Smooth muscle cell (in vitro differentiated cells): ENCODE results near the gene ARID1B. TPM values are rescaled to one million over a fixed set of nuclear protein-coding genes. Genes with fewer than 3 reads are reported as not detected.

Experiments used
- DNase-seq: peaks from one replicate; lab custom pipeline; 2025; ENCODE audit not compliant: unreplicated experiment; lab: John Stamatoyannopoulos, UW
- H2AFZ ChIP-seq: fragments of 200-600 bp; sonication (generic); 2 replicates; pipeline ENCODE4 v1.6.0; 2016; ENCODE audit warnings: antibody characterized with exemption, low read depth, mild to moderate bottlenecking
- H3F3A ChIP-seq: fragments of 200-600 bp; sonication (generic); 2 replicates; pipeline ENCODE4 v1.6.0; 2017; ENCODE audit warnings: antibody characterized with exemption, low read depth
- H3K27ac ChIP-seq: fragments of 200-600 bp; sonication (generic); 2 replicates; pipeline ENCODE4 v1.5.1; 2016; ENCODE audit warnings: low read depth, mild to moderate bottlenecking
- H3K27me3 ChIP-seq: fragments of 200-600 bp; sonication (generic); 2 replicates; pipeline ENCODE4 v1.6.1; 2016; ENCODE audit warnings: low read depth, mild to moderate bottlenecking
- H3K36me3 ChIP-seq: fragments of 200-600 bp; sonication (generic); 2 replicates; pipeline ENCODE4 v1.5.1; 2016; ENCODE audit warnings: low read depth
- H3K4me1 ChIP-seq: fragments of 200-600 bp; sonication (generic); 2 replicates; pipeline ENCODE4 v1.5.1; 2016; ENCODE audit warnings: low read depth
- H3K4me2 ChIP-seq: fragments of 200-600 bp; sonication (generic); 2 replicates; pipeline ENCODE4 v1.6.0; 2016; ENCODE audit warnings: mild to moderate bottlenecking
- H3K4me3 ChIP-seq: fragments of 200-600 bp; sonication (generic); 2 replicates; pipeline ENCODE4 v1.5.1; 2016; ENCODE audit warnings: mild to moderate bottlenecking
- H3K79me2 ChIP-seq: fragments of 200-600 bp; sonication (generic); 2 replicates; pipeline ENCODE4 v1.6.0; 2016; ENCODE audit warnings: low read depth, mild to moderate bottlenecking
- H3K9ac ChIP-seq: fragments of 200-600 bp; sonication (generic); 2 replicates; pipeline ENCODE4 v1.6.0; 2016; ENCODE audit warnings: low read depth
- H3K9me3 ChIP-seq: fragments of 200-600 bp; sonication (generic); replicated peaks from 2 replicates; pipeline ENCODE4 v1.5.1; 2016; ENCODE audit warnings: low read depth
- H4K20me1 ChIP-seq: fragments of 200-600 bp; sonication (generic); 2 replicates; pipeline ENCODE4 v1.6.0; 2016; ENCODE audit warnings: low read depth
- CTCF ChIP-seq: fragments of 200-600 bp; sonication (generic); IDR thresholded peaks from 2 replicates; pipeline ENCODE4 v1.5.1; 2017; ENCODE audit warnings: borderline replicate concordance, mild to moderate bottlenecking, antibody characterized with exemption; ENCODE audit not compliant: insufficient read depth, poor library complexity, severe bottlenecking
- WGBS: methylation state at CpG from one replicate; pipeline ENCODE4 v1.1.7; 2016; ENCODE audit warnings: low lambda C conversion rate; 5-methylcytosine and 5-hydroxymethylcytosine counted together
- polyA plus RNA-seq: library from polyadenylated mRNA; unstranded; fragments of >200 nt; fragmentation: Nextera tagmentation; extraction: Ambion mirVana; gene quantifications from 2 replicates; pipeline ENCODE4 v1.2.1, GENCODE V29; 2016
- total RNA-seq: library from RNA; depleted of rRNA; stranded (reverse); fragments of >200 nt; gene quantifications from 2 replicates; pipeline ENCODE4 v1.2.3, GENCODE V29; 2014

ARID1B gene
- total and polyA plus RNA-seq, 2 experiments from 2014 or later = 30.1 to 65.4 TPM

- no peak overlapping the region for H3K27ac ChIP-seq
- 91% methylated on average over 1 of the region's 1 CpG for WGBS
- H3F3A ChIP-seq = no peaks in the 10 kb centered on the region
- H3K36me3 ChIP-seq = no peaks in the 10 kb centered on the region
- no peak overlapping the region for H3K4me2 ChIP-seq
- DNase-seq = no peak
- H3K9me3 ChIP-seq = no peaks in the 10 kb centered on the region
- H2AFZ ChIP-seq = no peak overlapping the region
- H3K9ac ChIP-seq = no peak overlapping the region
- H4K20me1 ChIP-seq = peaks cover 90% of the 10 kb centered on the region
- TF ChIP-seq CTCF = no peak
- H3K79me2 ChIP-seq = peaks cover 85% of the 10 kb centered on the region
- no peaks in the 10 kb centered on the region for H3K4me1 ChIP-seq
- H3K27me3 ChIP-seq = no peaks in the 10 kb centered on the region
- no peak overlapping the region for H3K4me3 ChIP-seq
Observed at GRCh38 chr6:156902782-156903181, 125.6 kb downstream of the ARID1B start.

- Histone ChIP-seq H3K4me2 (no peak overlapping the region), H3K27ac (no peak overlapping the region), H4K20me1 (peaks cover 89% of the 10 kb centered on the region), H3K79me2 (peaks cover 84% of the 10 kb centered on the region), H2AFZ (no peak overlapping the region), H3K4me3 (no peak overlapping the region), H3F3A (no peaks in the 10 kb centered on the region), H3K4me1 (no peaks in the 10 kb centered on the region), H3K27me3 (no peaks in the 10 kb centered on the region), H3K9me3 (no peaks in the 10 kb centered on the region), H3K36me3 (no peaks in the 10 kb centered on the region), H3K9ac (no peak overlapping the region)
- no peak for TF ChIP-seq CTCF
- WGBS = 89% methylated on average over 2 of the region's 2 CpGs
- no peak for DNase-seq
Observed at GRCh38 chr6:156904176-156904967, 127.2 kb downstream of the ARID1B start.

- Histone ChIP-seq H4K20me1 (peaks cover 89% of the 10 kb centered on the region), H3K4me2 (no peak overlapping the region), H3K27me3 (no peaks in the 10 kb centered on the region), H3F3A (no peaks in the 10 kb centered on the region), H3K9me3 (no peaks in the 10 kb centered on the region), H3K4me1 (peaks cover 1% of the 10 kb centered on the region), H2AFZ (no peak overlapping the region), H3K36me3 (no peaks in the 10 kb centered on the region), H3K4me3 (no peak overlapping the region), H3K27ac (no peak overlapping the region), H3K79me2 (peaks cover 86% of the 10 kb centered on the region), H3K9ac (no peak overlapping the region)
- no peak for TF ChIP-seq CTCF
- 82% methylated on average over 1 of the region's 1 CpG for WGBS
- no peak for DNase-seq
Observed at GRCh38 chr6:156905801-156906200, 128.6 kb downstream of the ARID1B start.

- DNase-seq = no peak
- no peak overlapping the region for H3K4me3 ChIP-seq
- WGBS = 100% methylated on average over 6 of the region's 7 CpGs
- peaks cover 89% of the 10 kb centered on the region for H4K20me1 ChIP-seq
- no peak overlapping the region for H3K27ac ChIP-seq
- peaks cover 5% of the 10 kb centered on the region for H3K4me1 ChIP-seq
- H3F3A ChIP-seq = no peaks in the 10 kb centered on the region
- no peaks in the 10 kb centered on the region for H3K27me3 ChIP-seq
- H3K4me2 ChIP-seq = no peak overlapping the region
- H2AFZ ChIP-seq = no peak overlapping the region
- H3K79me2 ChIP-seq = peaks cover 86% of the 10 kb centered on the region
- H3K9me3 ChIP-seq = no peaks in the 10 kb centered on the region
- no peaks in the 10 kb centered on the region for H3K36me3 ChIP-seq
- no peak for TF ChIP-seq CTCF
- H3K9ac ChIP-seq = no peak overlapping the region
Observed at GRCh38 chr6:156906451-156906850, 129.3 kb downstream of the ARID1B start.
